ENCODE data around the gene GRIK4.
A peak's percentile ranks its signal among the peaks of the same experiment; 100 is the strongest.
"Not testable (repeated sequence)": the region's sequence is repeated elsewhere in the genome, so short reads cannot be mapped to it uniquely, and the experiment has no call there.

GRIK4 gene

DNA sequence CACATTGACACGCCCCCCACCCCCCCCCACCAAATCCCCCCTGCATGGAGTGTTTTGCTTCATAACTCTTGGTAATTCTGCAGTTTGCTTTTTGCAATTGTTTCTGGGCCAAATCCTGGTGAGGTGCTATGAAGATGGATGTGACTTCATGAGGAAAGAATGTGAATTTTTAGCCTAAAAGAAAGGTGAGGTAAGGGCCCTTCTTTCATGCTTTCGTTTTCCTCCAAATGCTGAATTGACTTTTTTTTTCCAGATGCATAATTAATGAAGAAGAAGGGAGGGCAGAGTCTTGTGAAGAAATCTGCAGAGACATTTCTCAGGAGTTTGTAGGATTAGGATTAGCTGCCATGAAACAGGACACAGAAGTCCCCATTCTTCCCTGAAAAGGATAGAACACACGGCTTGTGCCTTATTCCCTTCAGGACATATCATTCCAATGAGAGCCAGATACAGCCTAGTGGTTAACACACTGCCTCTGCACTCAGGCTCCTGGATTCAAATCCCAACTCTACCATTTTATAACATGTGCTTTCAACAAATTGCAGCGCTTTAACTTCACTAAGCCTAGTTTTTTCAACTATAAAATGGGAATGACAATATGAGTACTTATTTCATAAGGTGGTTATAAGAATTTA lies 492.8 kb downstream of the GRIK4 start:
- no peak for DNase-seq (ENCODE audit: low spot score)

DNA sequence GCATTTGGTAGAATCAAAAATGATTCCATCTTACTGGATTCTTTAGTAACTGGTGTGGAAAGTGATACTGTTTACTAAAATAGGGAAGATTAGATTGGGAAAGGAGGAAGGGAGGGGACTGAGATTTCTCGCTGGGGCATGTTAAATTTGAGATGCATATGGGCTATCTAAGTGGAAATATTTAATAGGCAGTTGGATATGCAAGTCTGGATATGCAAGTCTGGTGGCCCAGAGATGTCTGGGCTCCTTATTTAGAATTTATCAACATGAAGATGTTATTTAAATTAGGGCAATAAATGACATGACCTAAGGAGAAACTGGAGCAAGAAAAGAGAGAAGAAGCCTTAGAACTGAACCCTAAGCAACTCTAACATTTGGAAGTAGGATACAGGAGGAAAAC lies 495.4 kb downstream of the GRIK4 start:
- DNase-seq (ENCODE audit: low spot score) = no peak

DNA sequence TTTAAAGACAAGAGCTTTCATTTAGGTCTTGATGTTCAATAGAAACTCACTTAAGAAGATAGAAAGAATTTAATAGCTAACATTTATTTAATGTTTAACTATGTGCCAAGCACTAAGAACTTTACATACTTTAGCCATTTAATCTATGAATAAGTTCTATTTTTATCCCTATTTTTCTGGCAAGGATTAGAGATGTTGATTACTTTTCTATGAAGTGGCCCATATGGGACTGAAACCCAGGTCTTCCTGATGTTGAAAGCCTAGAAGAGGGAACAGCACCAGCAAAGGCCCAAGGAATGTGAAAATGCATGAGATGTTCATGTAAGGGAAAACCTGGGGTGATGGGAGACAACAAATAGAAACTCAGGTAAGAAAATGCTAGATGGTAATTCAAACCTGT lies 497.0 kb downstream of the GRIK4 start:
- no peak for DNase-seq (ENCODE audit: low spot score)

DNA sequence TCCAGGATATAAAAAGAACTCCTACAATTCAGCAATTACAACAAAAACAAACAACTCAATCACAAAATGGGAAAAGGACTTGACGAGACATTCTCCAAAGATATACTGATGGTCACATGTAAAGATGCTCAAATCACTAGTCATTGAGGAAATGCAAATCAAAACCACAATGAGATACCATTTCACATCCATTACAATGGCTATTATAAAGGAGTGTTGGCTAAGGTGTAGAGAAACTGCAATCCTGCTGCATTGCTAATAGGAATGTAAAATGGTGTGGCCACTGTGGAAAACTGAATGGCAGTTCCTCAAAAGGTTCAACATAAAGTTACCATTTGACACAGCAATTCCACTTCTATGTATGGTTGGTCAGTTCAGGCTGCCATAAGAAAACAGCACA lies 500.5 kb downstream of the GRIK4 start:
- no peak for DNase-seq (ENCODE audit: low spot score)

DNA sequence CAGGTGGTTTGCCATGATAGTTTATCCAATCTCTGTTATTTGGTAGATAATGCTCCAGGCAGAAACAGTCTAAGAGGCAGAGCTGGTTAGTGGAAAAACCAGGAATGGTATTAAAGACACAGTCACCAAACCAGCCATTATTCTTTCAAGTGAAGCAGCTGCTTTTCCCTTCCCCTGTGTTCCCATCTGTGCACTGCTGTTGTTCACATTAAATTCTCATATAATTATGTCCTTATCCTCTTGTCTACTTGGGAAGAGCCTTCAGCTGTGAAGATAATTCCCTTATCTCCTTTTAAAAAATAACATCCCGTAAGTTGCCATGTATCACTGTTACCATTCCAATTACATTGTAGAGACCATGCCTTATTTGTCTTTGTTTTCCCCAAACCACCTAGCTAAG lies 507.2 kb downstream of the GRIK4 start:
- no peak for DNase-seq (ENCODE audit: low spot score)

DNA sequence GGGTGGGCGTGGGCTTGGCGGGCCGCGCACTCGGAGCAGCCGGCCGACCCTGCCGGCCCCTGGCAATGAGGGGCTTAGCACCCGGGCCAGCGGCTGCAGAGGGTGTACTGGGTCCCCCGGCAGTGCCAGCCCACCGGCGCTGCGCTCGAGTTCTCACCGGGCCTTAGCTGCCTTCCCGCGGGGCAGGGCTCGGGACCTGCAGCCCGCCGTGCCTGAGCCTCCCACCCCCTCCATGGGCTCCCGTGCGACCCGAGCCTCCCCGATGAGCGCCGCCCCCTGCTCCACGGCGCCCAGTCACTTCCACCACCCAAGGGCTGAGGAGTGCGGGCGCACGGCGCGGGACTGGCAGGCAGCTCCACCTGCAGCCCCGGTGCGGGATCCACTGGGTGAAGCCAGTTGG lies 510.2 kb downstream of the GRIK4 start:
- not testable (repeated sequence) for DNase-seq (ENCODE audit: low spot score)

DNA sequence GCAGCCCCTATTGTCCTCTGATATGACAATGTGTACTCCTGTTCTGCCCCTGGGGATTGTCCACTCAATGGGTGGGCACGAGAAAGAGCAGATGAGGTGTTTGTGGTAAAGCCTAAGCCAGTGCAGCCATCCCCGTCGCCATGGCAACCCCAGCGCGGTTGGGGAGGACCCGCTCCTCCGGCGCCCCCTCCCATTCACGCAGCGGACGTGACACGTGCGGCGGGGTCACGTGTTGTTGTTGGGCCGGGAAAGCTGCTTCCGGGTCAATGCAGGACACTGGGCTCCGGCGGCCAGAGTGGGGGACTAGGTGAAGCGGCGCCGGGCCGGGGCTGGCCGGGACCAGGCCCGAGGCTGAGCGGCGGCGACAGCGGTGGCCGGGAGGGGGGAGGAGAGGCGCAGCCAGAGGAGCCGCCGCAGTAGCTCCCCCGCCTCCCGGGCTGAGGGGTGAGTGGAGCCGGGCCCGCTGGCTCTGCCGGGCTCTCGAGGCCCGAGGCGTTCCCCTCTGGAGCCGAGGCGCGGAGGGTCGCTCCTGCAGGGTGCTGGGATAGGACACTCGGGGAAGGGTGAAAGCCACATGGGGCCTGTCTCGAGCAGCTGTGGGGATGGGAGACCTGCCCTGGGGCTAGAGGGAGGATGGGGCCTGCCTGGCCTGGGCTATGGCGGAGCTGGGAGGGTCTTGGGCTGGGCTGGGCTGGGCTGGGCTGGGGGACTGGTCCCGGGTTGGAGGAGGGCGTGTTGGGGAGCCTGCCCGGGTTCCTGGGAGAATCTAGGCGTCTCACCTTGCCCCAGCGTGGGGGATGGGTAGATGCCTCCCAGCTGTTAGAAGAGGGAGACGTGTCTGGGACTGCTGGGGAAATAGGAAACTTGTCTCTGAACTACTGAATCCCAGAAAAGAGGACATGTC lies 512.6 kb downstream of the GRIK4 start, which contains the start of gene TBCEL:
TSS of gene TBCEL (plus strand) at position 255 of the 904 bp plus-strand sequence. CDS start 21,589 bp downstream, outside the sequence.
- peak; percentile 85 for DNase-seq (ENCODE audit: low spot score)

DNA sequence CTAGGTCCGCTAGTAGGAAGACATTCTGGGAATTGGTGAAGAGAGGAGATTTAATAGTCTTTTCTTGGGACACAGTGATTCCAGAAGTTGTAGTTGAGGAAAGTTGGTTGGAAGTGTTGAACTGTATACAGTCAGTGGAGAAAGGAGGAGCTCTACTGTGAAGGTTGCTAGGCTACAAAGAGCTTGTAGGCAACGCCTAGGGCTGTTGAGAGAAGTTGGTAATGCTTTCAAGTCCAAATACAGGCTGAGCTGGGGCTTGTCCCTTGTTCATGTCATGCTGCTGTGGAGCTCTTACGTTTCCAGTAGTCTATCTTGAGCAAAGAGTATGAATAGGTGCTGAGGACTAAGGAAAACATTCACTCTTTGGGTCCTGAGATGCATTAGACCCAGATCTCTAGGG lies 513.4 kb downstream of the GRIK4 start:
- peak; percentile 77 for DNase-seq (ENCODE audit: low spot score)

DNA sequence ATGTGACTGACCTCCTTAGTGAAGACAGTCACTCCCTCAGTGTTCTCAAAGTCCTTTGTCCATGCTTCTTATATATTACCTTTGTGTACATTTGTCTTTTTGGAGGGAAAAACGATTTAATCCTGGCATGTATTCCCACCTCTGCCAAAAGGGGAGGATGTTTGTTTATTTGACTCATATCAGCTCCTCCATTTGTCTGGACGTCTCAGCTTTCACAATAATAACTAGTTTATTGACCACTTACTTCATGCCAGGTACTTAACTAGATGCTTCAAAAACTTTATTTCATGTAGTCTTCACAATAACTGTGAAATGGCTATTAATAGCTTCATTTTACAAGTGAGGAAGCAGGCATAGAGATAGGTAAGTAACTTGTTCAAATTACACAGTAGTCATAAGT lies 517.6 kb downstream of the GRIK4 start:
- peak; percentile 16 for DNase-seq (ENCODE audit: low spot score)

DNA sequence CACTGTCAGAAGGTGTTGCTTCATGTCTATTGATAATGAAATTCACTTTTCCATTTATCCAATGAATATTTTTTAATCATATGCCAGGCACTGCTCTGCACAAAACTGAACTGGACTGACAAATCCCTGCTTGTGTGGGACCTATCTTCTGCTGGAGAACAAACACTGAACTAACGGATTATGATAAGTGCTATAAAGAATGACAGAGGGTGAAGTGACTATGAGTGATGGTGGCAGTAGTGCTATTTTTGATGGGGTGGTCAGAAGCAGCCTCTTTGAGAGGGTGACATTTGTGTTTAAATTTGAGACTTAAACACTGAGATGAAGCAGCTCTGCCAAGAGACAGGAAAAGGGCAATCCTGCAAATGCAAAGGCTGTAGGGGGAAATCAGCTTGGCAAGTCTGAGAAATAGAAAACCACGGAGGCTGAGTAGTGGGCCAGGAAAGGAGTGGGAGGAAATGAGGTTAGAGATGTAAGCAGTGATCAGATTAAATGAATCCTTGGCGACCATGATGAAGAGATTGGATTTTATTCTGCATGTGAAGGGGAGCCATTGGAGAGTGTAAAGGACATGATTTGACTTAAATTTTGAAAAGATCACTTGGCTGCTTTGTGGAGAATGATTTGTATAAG lies 518.4 kb downstream of the GRIK4 start:
- no peak for DNase-seq (ENCODE audit: low spot score)

DNA sequence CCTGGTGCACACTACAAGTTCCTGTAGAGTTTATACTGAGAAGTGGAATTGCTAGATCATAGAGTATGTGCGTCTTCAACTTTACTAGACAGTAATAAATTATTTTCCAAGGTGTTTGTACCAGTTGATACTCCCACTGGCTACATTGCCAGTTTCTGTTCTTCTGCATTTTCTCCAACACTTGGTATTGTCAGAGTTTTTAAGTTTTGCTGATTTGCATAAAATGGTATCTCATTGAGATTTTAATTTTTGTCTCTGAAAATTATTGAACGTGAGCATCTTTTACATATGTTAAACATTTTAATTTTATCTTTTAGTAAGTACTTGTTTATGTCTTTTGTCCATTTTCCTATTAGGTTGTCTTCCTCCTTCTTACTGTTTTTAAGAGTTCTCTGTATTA lies 519.6 kb downstream of the GRIK4 start:
- DNase-seq (ENCODE audit: low spot score) = no peak

DNA sequence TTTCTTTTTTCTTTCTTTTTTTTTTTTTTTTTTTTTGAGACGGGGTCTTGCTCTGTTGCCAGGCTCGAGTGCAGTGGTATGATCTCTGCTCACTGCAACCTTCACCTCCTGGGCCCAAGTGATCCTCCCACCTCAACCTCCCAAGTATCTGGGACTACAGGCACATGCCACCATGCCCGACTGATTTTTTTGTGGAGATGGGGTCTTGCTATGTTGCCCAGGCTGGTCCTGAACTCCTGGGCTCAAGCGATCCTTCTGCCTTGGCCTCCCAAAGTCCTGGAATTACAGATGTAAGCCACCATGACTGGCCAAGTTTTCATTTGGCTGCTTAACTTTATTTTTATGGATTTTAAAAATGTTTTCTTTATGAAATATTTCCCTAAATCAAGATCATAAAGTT lies 520.1 kb downstream of the GRIK4 start:
- DNase-seq (ENCODE audit: low spot score) = not testable (repeated sequence)

DNA sequence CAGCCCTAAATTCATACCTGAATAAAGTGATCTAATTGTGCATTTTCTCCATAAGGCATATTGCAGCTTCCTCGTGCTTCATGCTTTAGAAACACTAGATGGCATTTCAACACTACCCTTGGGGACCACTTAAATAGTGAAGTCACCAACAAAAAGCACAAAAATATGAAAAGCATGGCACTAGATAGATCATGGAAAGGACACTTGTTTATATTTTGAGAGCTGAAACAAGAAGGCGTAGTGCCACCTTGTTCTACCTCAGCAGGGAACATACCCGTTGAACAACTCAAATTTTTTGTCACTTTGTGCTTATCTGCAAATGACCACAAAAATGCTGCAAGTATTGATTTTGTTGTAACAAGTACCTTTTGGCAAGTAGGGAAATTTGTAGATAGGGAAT lies 521.0 kb downstream of the GRIK4 start:
- peak; percentile 78 for DNase-seq (ENCODE audit: low spot score)

DNA sequence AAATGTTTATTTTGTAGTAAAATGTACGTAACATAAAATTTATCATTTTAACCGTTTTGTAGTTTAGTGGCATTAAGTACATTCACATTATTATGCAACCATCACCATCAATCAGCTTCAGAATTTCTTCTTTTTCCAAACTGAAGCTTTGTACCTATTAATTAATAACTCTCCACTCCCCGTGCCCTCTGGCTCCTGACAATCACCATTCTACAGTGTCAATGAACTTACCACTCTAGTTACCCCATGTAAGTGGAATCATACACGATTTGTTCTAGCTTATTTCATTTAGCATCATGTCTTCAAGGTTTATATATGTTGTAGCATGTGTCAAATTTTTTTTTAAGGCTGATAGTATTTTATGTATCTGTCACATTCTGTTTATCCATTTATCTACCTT lies 522.1 kb downstream of the GRIK4 start:
- DNase-seq (ENCODE audit: low spot score) = no peak

DNA sequence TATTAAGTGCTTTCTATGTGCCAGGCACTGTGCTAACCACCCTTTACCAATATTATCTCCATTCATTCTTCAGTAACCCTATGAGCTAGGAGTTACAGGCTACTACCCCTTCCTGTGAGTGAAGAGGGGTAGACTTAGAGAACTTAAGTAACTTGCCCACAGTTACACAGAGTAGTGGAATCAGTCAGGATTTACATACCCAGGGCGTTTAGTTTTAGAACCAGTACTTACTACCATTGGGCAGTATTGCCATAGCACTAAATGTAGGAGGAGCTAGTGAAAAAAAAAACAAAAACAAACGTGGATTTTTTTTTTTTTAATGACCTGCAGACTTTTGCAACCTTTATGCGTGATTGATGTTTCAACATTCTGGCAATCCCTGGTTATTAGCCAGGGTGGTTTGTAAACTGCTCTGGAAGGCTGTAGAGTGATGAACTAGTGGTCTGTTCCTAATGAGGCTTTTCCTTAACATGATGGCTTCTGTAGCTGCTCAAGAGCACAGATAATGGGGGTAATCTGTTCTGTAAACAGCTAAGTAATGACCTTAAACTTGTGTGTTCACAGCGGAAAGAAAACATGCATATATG lies 523.7 kb downstream of the GRIK4 start:
- DNase-seq (ENCODE audit: low spot score) = peak; percentile 78

DNA sequence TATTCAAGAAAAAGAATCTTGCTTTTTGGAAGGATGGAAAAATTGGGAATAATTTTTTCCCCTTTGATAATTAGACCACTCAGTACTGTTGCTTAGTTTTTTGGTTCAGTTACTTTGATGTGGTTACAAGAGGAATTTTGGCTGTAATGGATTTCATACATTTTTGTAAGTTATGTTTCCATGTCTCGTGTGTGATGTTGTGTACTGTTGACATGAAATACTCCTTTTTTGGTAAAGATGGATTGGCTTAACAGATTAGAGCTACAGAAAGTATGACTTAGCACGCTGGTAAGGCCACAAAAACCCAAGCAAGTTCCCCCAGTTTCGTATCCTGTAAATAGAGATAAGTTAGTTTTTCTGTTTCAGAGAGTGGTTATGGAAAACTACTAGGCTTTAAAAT lies 524.2 kb downstream of the GRIK4 start:
- peak; percentile 90 for DNase-seq (ENCODE audit: low spot score)

DNA sequence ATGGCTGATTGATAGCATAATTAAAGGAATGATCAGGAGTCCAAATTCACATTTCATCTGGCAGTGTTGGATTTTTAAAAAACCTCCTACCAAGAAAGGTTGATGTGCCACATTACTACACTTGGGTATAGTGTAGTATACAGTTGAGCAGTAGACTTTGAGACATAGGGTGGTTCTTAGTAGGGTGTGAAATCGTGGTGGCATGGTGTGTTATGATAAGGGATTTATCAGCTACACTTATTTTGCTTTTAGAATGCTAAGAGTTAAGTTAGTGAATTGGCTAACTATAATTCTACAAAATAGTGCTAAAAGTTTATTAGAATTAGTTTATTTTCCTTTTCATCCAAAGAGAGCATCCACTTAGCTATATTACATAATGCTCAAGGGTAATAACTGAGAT lies 525.5 kb downstream of the GRIK4 start:
- peak; percentile 85 for DNase-seq (ENCODE audit: low spot score)

Measured in hematopoietic multipotent progenitor cell treated with erythropoietin and hydrocortisone succinate and interleukin-3 and kit ligand, for 17 days (in vitro differentiated cells).